ENCODE results near the gene TMEM238. TPM values are rescaled to one million over a fixed set of nuclear protein-coding genes. Genes with fewer than 3 reads are reported as not detected.

The TMEM238 gene, protein sequence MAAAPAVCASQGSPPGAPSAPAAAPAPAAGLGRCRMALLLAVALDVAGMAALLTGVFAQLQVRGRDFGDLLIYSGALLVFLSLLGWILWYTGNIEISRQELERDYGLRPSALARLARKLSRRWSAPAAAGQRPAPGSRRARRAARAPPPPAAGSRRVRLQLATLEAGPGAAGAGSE
- not detected in 2 replicates for total RNA-seq

DNA sequence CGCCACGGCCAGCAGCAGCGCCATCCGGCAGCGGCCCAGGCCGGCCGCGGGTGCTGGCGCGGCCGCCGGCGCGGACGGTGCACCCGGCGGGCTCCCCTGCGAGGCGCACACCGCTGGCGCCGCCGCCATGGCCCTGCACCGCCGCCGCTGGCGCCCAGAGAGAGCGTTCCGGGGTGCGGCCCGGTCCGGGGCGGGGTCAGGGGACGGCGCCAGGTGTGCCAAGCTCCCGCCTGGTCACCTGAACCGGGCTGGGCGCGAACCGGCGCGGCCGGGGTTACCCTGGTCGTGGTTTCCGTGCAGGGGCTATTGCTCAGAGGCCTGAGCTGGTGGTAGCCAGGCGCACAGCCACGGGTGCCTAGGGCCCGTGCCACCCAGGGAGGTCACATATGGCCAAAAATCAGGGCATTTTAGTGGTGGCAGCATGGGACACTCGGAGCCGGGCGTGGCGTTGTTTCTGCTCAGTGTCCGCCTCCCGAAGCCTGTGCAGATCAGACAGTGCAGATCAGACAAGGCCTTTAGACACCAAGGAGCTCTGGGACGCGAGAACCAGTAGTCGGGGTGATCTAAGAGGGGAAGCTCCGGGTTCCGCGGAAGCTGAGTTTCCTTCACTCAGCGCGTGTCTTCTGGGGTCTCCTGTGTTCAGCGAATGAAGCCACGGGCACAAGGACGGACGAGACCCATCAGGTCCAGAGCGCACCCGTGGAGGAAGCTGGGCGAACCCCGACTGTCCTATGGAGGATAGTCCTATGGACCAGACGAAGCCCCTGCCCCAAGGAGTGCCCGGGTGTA lies at the start of gene TMEM238:
TMEM238 (minus strand) TSS at position 162 of the 789 bp plus-strand sequence; CDS start at position 129, 33 bp downstream.

DNA sequence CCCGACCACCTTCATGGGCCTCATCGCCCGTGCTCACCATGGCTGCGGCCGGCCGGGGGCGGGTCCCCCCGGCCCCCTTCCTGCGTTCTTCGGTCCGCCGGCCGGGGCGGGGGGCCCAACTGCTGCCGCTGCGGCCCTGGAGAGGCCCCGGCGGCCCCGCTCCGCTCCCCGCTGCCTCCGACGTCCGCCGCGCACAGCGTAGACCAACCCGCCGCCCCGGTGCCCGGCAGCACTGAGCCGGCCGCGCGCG lies 23.4 kb upstream of the TMEM238 start, which contains the start of gene UBE2S:
UBE2S (minus strand) TSS at position 239 of the 250 bp plus-strand sequence; CDS start at position 40, 199 bp downstream.

DNA sequence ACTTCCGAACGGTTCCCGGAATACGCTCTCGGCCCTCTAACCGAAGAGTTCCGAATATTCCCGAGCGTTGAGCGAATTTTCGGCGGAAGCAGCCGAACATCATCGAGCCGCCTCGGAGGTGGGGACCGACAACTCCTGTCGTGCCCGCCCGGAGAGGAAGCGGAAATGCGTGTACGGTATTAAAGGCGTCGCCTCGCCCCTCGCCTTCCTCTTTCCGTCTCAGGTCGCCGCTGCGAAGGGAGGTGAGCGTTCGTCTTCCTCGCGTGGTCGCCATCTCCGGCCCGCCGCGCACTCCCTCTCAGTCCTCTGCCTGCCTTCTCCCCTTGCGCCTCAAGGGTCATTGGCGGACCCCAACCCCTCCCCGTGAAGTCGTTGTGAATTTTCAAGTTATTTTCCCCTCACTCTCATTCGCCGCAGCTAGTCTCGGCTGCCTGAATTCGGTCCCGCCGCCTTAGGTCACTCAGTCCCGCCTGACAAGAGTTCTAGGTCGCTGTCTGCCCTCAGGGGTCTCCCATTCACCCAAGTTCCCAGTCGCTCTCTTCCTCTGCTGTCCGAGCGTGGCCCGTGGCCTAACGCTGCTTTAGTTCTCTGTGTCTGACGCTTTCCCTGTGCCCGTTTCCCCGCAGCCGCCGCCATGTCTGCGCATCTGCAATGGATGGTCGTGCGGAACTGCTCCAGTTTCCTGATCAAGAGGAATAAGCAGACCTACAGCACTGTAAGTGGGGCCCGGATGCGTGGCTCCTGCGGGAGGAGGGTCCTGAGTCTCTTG lies 1.8 kb upstream of the TMEM238 start, which contains the start of gene RPL28:
RPL28 (plus strand) TSS at position 209 of the 769 bp plus-strand sequence; CDS start at position 635, 426 bp downstream.

DNA sequence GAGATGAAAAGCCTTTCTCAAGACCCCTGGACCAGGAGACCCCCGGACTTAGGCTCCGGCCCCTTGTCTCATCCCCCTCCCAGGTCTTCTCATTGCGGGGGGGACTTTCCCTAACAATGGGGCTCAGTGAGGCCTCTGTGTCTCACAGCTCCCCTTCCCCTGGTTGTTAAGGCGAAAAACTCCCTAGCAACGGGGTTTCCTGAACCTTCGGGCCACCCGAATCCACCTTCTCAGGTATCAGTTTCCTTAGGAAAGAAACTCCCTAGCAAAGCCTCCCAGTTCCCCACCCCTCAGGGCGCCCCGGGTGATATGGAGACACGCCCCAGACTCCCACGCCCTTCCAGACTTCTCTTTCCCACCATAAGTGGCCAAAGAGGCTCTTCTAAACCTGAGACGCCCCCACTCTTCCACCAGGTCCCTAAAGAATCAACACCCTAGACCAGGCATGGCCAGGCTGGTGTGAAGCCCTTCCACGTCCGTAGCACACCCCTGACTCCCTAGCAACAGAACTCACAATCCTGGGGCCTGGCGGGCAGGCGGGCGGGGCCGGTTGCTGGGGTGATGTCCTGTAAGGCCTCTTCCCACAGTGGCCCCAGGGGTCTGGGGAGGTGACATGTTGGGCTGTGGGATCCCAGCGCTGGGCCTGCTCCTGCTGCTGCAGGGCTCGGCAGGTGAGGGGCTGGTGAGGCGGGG lies 7.7 kb downstream of the TMEM238 start, which contains the start of gene TMEM190:
TMEM190 (plus strand) TSS at position 586 of the 693 bp plus-strand sequence; CDS start at position 614, 28 bp downstream.

DNA sequence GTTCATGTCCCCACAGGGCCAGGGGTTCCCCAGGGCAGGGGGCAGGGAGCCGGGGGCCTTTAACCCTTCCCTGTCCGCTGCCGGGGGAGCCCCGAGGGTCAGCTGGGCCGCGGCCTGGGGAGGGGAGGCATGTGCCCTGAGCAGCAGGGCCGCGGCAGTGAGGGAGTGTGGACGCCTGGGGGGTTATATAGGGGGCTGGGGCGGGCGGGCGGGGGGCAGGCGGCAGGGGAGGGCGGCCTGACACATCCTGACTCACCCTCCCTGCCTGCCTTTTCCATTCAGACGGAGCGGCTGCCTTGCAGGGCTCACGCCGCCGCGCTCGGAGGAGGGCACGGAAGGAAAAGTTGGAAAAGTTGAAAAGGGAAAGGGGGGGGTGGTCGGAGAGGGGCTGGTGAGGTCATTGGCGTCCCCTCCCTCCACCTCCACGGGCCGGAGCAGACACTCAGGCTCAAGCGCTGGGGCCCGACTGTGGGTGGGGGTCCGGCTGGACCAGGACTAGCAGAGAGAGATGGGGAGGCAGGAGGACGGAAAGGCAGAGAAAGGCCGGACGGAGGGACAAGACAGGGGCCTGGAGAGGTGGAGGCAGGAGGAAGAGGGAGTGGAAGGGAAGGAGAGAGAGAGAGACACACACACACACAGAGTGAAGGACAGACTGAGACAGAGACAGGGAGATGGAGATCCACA lies 13.6 kb downstream of the TMEM238 start, which contains the start of gene IL11:
IL11 (minus strand) TSS at position 159 of the 684 bp plus-strand sequence; CDS start at position 6, 153 bp downstream.

DNA sequence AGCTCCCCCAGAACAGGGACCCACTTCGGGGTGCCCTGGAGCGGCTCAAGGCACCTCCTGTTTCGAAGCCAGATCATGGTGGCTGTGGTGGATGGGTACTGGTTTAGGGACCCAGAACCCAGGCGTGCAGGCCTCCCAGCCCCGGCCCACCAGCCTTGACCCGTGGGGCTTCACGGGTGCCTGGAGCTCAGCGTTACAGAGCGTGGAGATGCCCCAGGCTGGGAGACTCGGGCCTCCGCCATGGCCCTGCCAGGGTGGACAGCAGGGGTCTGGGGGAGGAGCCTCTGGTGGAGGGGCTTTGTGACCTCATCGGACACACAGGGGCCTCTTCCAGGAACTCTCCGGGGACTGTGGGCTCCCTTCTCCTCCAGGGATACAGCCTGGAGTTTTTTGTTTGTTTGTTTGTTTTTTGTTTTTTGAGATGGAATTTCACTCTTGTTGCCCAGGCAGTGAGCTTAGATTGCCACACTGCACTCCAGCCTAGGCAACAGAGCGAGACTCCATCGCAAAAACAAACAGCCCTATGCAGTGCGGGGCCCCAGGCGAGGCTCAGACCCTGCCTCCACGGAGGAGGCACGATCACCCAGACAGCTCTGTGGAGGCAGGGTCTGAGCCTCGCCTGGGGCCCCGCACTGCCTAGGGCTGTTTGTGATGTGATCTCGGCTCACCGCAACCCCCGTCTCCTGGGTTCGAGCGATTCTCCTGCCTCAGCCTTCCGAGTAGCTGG lies 20.9 kb downstream of the TMEM238 start, which contains the start of gene GARIN5B:
GARIN5B (minus strand) TSS at position 271 of the 727 bp plus-strand sequence; CDS start at position 77, 194 bp downstream.

DNA sequence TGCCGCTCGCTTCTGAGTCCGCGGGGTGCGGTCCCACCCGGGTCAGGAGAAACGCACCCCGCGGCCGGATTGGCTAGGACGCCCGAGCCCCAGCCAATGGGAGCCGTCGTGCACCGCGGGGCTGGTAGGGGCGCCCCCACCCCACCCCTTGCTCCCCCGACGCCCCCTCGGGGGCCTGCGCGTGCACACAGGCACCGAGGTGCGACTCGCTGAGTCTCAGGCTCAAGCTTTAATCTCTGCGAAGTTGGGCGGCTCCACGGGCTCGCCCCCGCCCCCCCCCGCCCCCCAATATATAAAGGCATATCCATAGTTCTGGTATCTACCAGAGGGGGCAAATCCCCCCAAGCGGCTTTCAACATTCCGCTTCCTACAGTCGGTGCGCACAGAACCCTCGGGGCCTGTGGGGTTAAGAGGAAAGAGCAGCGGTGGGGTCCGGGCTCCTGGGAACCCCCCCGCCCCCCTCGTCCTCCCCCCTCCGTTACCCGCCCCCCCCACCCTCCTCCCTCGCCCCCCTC lies 29.3 kb downstream of the TMEM238 start, which contains the start of gene COX6B2:
COX6B2 (minus strand) TSS at position 22 of the 515 bp plus-strand sequence. CDS start 198 bp downstream, outside the sequence.

DNA sequence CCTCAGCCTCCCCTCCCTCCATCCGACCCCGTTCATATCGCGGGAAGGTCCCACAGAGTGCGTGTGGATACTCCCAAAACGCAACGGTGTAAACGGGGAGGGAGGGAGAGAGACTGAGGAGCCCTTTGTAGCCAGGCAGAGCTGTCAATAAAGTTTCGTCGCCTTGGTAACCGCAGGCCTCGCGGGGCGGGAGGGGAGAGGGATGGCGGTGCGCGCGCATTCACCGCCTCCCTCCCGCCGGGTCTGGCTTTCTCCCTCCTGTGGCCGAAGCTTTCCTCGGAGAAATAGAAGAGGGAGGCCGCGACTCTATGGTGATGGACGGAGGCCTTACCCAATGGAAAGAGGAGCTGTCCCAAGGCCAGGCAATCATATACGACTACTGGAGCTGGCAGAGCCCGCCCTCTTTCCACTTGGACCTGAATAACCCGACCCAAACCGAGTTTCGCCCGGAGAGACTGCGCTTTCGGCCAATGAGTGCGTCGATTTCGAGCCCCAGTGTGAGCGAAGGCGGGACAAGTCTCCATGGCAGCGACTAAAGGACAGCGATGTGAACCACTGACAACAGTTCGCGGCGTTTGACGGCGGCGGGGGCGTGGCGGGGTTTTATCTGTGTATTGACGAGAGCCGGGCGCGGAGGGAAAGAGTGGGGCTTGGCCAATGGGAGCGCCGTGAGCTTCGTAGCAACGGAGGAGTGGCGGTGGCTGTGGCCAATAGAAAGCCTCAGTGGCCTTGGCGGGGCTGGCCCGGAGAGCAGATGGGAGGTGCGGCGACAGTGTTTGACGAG lies 44.8 kb downstream of the TMEM238 start, which contains the start of gene KMT5C:
KMT5C (plus strand) TSS at position 772 of the 784 bp plus-strand sequence. CDS start 2,061 bp downstream, outside the sequence.

Other genes with a start within 250 kb of the TMEM238 start
- 1.0 and 2.9 TPM in 2 replicates for gene TNNT1, start 235.1 kb downstream of the TMEM238 start, total RNA-seq
- not detected in 2 replicates for gene TNNI3, start 226.6 kb downstream of the TMEM238 start, total RNA-seq
- 0.27 and 0.29 TPM in 2 replicates for gene DNAAF3, start 217.7 kb downstream of the TMEM238 start, total RNA-seq
- gene SYT5, start 204.0 kb downstream of the TMEM238 start, total RNA-seq, result 0.07 TPM in 1 of 2 replicates, not detected in the other
- 0.22 and 0.53 TPM in 2 replicates for gene PTPRH, start 174.8 kb downstream of the TMEM238 start, total RNA-seq
- 1.4 and 1.7 TPM in 2 replicates for gene TMEM86B, start 155.5 kb downstream of the TMEM238 start, total RNA-seq
- gene PPP6R1, start 125.3 kb downstream of the TMEM238 start, total RNA-seq, result 43.8 and 52.8 TPM in 2 replicates
- 28.6 and 31.8 TPM in 2 replicates for gene HSPBP1, start 104.2 kb downstream of the TMEM238 start, total RNA-seq
- gene BRSK1, start 100.3 kb downstream of the TMEM238 start, total RNA-seq, result 1.6 TPM in 1 of 2 replicates, not detected in the other
- gene TMEM150B, start 59.0 kb downstream of the TMEM238 start, total RNA-seq, result not detected in 2 replicates
- gene KMT5C, start 44.4 kb downstream of the TMEM238 start, total RNA-seq, result 5.0 and 5.7 TPM in 2 replicates
- gene COX6B2, start 29.6 kb downstream of the TMEM238 start, total RNA-seq, result 0.29 TPM in 1 of 2 replicates, not detected in the other
- gene GARIN5B, start 21.0 kb downstream of the TMEM238 start, total RNA-seq, result not detected in 2 replicates
- gene IL11, start 13.8 kb downstream of the TMEM238 start, total RNA-seq, result not detected in 2 replicates
- not detected in 2 replicates for gene TMEM190, start 7.5 kb downstream of the TMEM238 start, total RNA-seq
- 346 and 438 TPM in 2 replicates for gene RPL28, start 1.6 kb upstream of the TMEM238 start, total RNA-seq
- 110 and 177 TPM in 2 replicates for gene UBE2S, start 23.5 kb upstream of the TMEM238 start, total RNA-seq
- not detected in 2 replicates for gene SHISA7, start 59.0 kb upstream of the TMEM238 start, total RNA-seq
- gene ISOC2, start 77.3 kb upstream of the TMEM238 start, total RNA-seq, result 33.5 and 43.0 TPM in 2 replicates
- gene C19orf85, start 80.5 kb upstream of the TMEM238 start, total RNA-seq, result not detected in 2 replicates
- 2.4 and 3.2 TPM in 2 replicates for gene ZNF628, start 92.3 kb upstream of the TMEM238 start, total RNA-seq
- gene NAT14, start 100.9 kb upstream of the TMEM238 start, total RNA-seq, result 8.9 and 9.6 TPM in 2 replicates
- 0.27 and 0.79 TPM in 2 replicates for gene SSC5D, start 104.1 kb upstream of the TMEM238 start, total RNA-seq
- gene SBK2, start 152.8 kb upstream of the TMEM238 start, total RNA-seq, result not detected in 2 replicates
- 0.27 and 0.65 TPM in 2 replicates for gene SBK3, start 161.3 kb upstream of the TMEM238 start, total RNA-seq
- gene ZNF579, start 196.6 kb upstream of the TMEM238 start, total RNA-seq, result 4.1 and 5.1 TPM in 2 replicates
- gene FIZ1, start 215.2 kb upstream of the TMEM238 start, total RNA-seq, result 3.2 and 4.2 TPM in 2 replicates
- 7.2 and 9.0 TPM in 2 replicates for gene ZNF524, start 216.0 kb upstream of the TMEM238 start, total RNA-seq
- gene ZNF865, start 221.4 kb upstream of the TMEM238 start, total RNA-seq, result 1.6 and 1.8 TPM in 2 replicates
- gene ZNF784, start 240.3 kb upstream of the TMEM238 start, total RNA-seq, result 2.0 and 2.4 TPM in 2 replicates